Tibial artery (tissue), 4 donors: ENCODE measurements around the gene NUTM2G.
"Not testable (repeated sequence)": the region's sequence is repeated elsewhere in the genome, so short reads cannot be mapped to it uniquely, and the experiment has no call there.

Experiments
- DNase-seq, 2 donors: peaks; one replicate each; pipeline ENCODE4 v3.0.0-alpha.2; 2019
- H3K27ac ChIP-seq, 2 donors: fragments of 200-600 bp; sonication (generic) in 1 of 2; 1 replicate in 1 of 2; 2 replicates in 1 of 2; pipeline ENCODE4 v1.5.1; 2018 to 2019; ENCODE audit warnings: mild to moderate bottlenecking in 1 of 2
- H3K27me3 ChIP-seq, 2 donors: fragments of 200-600 bp; sonication (generic) in 1 of 2; one replicate each; pipeline versions ENCODE4 v1.5.1 to v1.6.0; 2016 to 2019
- H3K36me3 ChIP-seq, 3 donors: fragments of 200-600 bp; sonication (generic) in 2 of 3; one replicate each; pipeline ENCODE4 v1.5.1; 2016 to 2019; ENCODE audit warnings: mild to moderate bottlenecking in 2 of 3
- H3K4me1 ChIP-seq, 4 donors: fragments of 200-600 bp; sonication (generic) in 2 of 4; 1 replicate in 3 of 4; 2 replicates in 1 of 4; pipeline ENCODE4 v1.5.1; 2016 to 2019
- H3K4me3 ChIP-seq, 2 donors: fragments of 200-600 bp; sonication (generic) in 1 of 2; 1 replicate in 1 of 2; 2 replicates in 1 of 2; pipeline ENCODE4 v1.5.1; 2018 to 2019; ENCODE audit warnings: mild to moderate bottlenecking in 2 of 2
- H3K9me3 ChIP-seq, 3 donors: fragments of 200-600 bp; sonication (generic) in 1 of 3; one replicate each; pipeline ENCODE4 v1.5.1; 2016 to 2019
- CTCF ChIP-seq, 2 experiments: fragments of 200-600 bp in 1 of 2; fragments of 450-650 bp in 1 of 2; IDR thresholded peaks; one replicate each; pipeline ENCODE4 v1.5.1; 2017 to 2019; ENCODE audit warnings: antibody characterized with exemption in 2 of 2, mild to moderate bottlenecking in 1 of 2, moderate library complexity in 1 of 2
- intact Hi-C: fragments of 100-400 bp; cut with DNase I; formaldehyde crosslinking; loops from one replicate; pipeline ENCODE4 v1.15.0; 2023; ENCODE audit warnings: low total_unique reads

Gene NUTM2G

DNA sequence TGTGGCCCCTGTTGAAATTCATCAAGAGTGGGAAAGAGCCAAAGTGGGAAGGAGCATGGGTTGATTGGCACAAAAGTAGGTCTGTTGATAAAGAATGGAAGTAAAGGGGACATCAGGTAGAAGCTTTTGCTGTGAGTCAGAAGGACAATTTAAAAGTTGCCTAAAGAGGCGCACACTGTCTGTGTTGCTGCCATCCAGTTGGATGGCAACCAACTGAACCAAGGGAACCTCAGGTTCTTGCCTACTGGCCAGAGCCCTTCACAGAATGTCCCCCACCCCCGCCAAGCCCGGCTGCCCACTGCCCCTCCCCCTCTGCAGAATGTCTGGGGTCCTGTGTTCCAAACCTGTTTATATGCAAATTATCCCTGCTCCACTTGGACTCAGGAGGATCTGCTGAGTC lies at the start of gene NUTM2G:
Gene NUTM2G (plus strand): TSS at position 301 of the 400 bp plus-strand sequence. CDS start 182 bp downstream, outside the sequence.
- H3K27ac ChIP-seq, H3K4me1 ChIP-seq, H3K27me3 ChIP-seq, H3K9me3 ChIP-seq, H3K36me3 ChIP-seq, intact Hi-C loops, DNase-seq, H3K4me3 ChIP-seq: not testable (repeated sequence)

- DNase-seq, result no peak
- no peaks in the 10 kb centered on the region for H3K36me3 ChIP-seq
- no peaks in the 10 kb centered on the region for H3K27me3 ChIP-seq
- H3K9me3 ChIP-seq, result peaks cover 0 to 8% (median 4%) of the 10 kb centered on the region in 3 donors
- no peaks in the 10 kb centered on the region for H3K4me1 ChIP-seq
- H3K4me3 ChIP-seq, result no peak overlapping the region
- no peak for TF ChIP-seq CTCF (IDR thresholded peaks at IDR 0.05)
- H3K27ac ChIP-seq, result no peak overlapping the region
- intact Hi-C loops, result no loop called here
Observed at GRCh38 chr9:96883922-96884321, 44.7 kb upstream of the NUTM2G start.

- intact Hi-C loops, result no loop called here
Observed at GRCh38 chr9:96884443-96884842, 44.2 kb upstream of the NUTM2G start.

GRCh38 chr9:96885424-96885823 lies 43.2 kb upstream of the NUTM2G start:
- Histone ChIP-seq H3K4me3 (no peak overlapping the region), H3K27me3 (no peaks in the 10 kb centered on the region), H3K9me3 (peaks cover 0 to 8% (median 4%) of the 10 kb centered on the region in 3 donors), H3K27ac (no peak overlapping the region), H3K36me3 (no peaks in the 10 kb centered on the region), H3K4me1 (no peaks in the 10 kb centered on the region)
- no peak for DNase-seq
- intact Hi-C loops, result no loop called here
- TF ChIP-seq CTCF (IDR thresholded peaks at IDR 0.05), result no peak

More at GRCh38 chr9:96884443-96884842, 44.2 kb upstream of the NUTM2G start:
- DNase-seq, result no peak
- no peak overlapping the region for H3K4me3 ChIP-seq
- peaks cover 0 to 8% (median 4%) of the 10 kb centered on the region in 3 donors for H3K9me3 ChIP-seq
- no peak for TF ChIP-seq CTCF (IDR thresholded peaks at IDR 0.05)
- H3K27me3 ChIP-seq, result no peaks in the 10 kb centered on the region
- H3K4me1 ChIP-seq, result no peaks in the 10 kb centered on the region
- H3K36me3 ChIP-seq, result no peaks in the 10 kb centered on the region
- no peak overlapping the region for H3K27ac ChIP-seq

DNA sequence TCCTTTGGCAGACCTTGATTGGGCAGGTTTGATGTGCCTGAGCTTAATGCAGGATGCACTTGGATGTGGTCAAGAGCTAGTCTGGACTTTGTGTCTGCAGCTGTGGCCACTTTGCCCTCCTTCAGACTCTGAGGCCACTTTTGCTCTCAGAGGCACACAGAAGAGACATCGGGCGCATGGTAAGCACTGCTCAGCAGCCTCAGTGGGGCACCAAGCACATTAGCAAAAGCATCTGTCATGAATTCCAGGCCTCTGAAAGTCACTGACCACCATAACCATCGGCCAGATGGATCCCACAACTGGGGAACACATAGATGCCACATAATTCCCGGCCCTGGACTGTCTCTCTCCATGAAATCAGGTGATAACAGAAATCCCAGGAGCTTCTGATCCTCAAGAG lies 40.1 kb upstream of the NUTM2G start:
- H3K36me3 ChIP-seq, result peaks cover 0 to 8% (median 6%) of the 10 kb centered on the region in 3 donors
- H3K4me1 ChIP-seq, result no peaks in the 10 kb centered on the region
- no peaks in the 10 kb centered on the region for H3K27me3 ChIP-seq
- H3K9me3 ChIP-seq, result peaks cover 0 to 8% (median 4%) of the 10 kb centered on the region in 3 donors
- TF ChIP-seq CTCF (IDR thresholded peaks at IDR 0.05), result no peak
- DNase-seq, result no peak
- H3K4me3 ChIP-seq, result no peak overlapping the region
- intact Hi-C loops, result no loop called here
- H3K27ac ChIP-seq, result no peak overlapping the region

DNA sequence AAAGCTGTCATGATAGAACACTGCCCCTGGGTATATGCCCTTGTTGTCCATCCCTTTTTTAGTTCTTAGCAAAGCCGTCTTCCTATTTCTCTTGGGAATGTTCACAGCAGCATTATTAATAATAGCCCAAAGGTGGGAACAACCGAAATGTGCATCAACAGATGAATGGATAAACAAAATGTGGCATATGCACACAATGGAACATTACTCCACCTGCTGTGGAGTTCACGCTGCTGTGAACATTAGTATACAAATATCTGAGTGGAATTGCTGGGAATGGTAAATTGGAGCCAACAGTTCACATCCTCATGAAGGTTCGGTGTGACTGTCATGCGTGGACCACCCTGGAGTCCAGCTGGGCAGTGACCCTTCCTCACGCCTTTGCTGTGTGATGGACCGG lies 36.5 kb upstream of the NUTM2G start:
- intact Hi-C loops, result no loop called here
- Histone ChIP-seq H3K4me3 (no peak overlapping the region), H3K36me3 (peaks cover 22 to 33% (median 23%) of the 10 kb centered on the region in 3 donors), H3K4me1 (no peaks in the 10 kb centered on the region), H3K27ac (no peak overlapping the region), H3K27me3 (no peaks in the 10 kb centered on the region), H3K9me3 (no peaks in the 10 kb centered on the region)
- TF ChIP-seq CTCF (IDR thresholded peaks at IDR 0.05), result no peak
- DNase-seq, result no peak

GRCh38 chr9:96900010-96900409 lies 28.6 kb upstream of the NUTM2G start:
- H3K9me3 ChIP-seq, H3K4me3 ChIP-seq, DNase-seq, H3K4me1 ChIP-seq, H3K27ac ChIP-seq, H3K27me3 ChIP-seq, intact Hi-C loops: not testable (repeated sequence)
- peaks cover 16 to 26% (median 19%) of the 10 kb centered on the region in 3 donors for H3K36me3 ChIP-seq

DNA sequence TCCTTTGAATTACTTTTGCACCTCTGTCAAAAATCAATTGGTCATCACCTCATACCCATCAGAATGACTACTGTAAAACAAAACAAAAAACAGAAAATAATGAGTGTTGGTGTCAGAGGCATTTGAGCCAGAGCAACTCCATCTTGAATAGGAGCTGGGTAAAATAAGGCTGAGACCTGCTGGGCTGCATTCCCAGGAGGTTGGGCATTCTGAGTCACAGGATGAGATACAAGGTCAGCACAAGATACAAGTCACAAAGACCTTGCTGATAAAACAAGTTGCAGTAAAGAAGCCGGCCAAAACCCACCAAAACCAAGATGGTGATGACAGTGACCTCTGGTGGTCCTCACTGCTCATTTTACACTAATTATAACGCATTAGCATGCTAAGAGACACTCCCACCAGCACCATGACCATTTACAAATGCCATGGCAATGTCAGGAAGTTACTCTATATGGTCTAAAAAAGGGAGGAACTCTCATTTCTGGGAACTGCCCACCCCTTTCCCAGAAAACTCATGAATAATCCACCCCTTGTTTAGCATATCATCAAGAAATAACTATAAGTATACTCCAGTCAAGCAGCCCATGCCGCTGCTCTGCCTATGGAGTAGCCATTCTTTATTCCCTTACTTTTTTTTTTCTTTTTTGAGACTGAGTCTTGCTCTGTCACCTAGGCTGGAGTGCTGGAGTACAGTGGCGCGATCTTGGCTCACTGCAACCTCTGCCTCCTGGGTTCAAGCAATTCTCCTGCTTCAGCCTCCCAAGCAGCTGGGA lies 23.5 kb upstream of the NUTM2G start:
- H3K9me3 ChIP-seq, DNase-seq, H3K27ac ChIP-seq, H3K27me3 ChIP-seq, intact Hi-C loops, H3K4me1 ChIP-seq, H3K4me3 ChIP-seq, H3K36me3 ChIP-seq: not testable (repeated sequence)

DNA sequence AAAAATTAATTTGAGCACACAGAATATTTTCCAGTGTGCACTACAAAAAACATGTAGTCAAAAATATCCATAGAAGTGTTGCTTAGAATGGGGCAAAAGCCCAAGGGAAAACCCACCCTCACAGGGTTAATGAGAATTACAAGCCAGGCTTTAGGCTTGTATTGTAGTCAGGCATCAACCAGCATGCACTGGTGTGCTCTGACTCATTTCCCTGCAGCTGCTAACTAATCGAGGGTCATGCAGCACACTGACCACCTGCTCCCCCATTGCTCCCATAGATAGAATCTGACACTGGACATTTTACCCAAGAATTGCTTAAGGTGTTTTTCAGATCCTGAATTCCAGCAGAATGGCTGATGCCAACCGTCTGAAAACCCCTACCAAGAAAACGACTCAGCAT lies 20.2 kb upstream of the NUTM2G start:
- H3K36me3 ChIP-seq, H3K4me3 ChIP-seq, intact Hi-C loops, DNase-seq, H3K9me3 ChIP-seq, H3K27me3 ChIP-seq, H3K27ac ChIP-seq, H3K4me1 ChIP-seq: not testable (repeated sequence)
